Measurements from ENCODE around the gene DMD.

DNA sequence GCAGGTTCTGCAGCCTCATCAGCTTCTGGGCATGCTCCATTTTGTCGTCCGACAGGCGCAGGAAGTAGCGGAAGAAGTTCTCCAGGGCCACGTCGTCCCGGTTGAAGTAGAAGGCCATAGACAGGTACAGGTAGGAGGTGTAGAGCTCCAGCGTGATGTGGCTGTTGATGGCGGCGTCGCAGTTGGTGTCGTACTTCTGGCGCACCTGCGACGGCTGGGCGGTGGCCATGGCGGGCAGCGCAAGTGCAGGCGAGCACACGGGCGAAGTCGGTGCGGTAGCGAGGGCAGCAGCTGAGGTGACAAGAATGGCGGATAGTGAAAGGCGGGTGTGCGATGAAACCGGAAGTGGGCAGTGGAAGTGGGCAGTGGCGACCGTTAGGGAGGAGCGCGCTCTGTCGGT is 2139.6 kb downstream of the DMD start, which contains the start of gene FTHL17:
- TF ChIP-seq, protein P1, sequence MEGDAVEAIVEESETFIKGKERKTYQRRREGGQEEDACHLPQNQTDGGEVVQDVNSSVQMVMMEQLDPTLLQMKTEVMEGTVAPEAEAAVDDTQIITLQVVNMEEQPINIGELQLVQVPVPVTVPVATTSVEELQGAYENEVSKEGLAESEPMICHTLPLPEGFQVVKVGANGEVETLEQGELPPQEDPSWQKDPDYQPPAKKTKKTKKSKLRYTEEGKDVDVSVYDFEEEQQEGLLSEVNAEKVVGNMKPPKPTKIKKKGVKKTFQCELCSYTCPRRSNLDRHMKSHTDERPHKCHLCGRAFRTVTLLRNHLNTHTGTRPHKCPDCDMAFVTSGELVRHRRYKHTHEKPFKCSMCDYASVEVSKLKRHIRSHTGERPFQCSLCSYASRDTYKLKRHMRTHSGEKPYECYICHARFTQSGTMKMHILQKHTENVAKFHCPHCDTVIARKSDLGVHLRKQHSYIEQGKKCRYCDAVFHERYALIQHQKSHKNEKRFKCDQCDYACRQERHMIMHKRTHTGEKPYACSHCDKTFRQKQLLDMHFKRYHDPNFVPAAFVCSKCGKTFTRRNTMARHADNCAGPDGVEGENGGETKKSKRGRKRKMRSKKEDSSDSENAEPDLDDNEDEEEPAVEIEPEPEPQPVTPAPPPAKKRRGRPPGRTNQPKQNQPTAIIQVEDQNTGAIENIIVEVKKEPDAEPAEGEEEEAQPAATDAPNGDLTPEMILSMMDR (IDR thresholded peaks at IDR 0.05): no peak
- no peak for TF ChIP-seq POLR2AphosphoS5 (IDR thresholded peaks at IDR 0.05; ENCODE audit: low read depth, low read length)
- TF ChIP-seq TCF7L2 (IDR thresholded peaks at IDR 0.05; ENCODE audit: low read depth, low read length): no peak

Measured in Panc1 (cell line).